NCI-H2107 (cell line): Measurements from ENCODE around the gene ZNF598.

ENCODE experiments used
- DNase-seq: peaks from one replicate; lab custom pipeline; 2025; lab: John Stamatoyannopoulos, UW

ZNF598 gene

DNA sequence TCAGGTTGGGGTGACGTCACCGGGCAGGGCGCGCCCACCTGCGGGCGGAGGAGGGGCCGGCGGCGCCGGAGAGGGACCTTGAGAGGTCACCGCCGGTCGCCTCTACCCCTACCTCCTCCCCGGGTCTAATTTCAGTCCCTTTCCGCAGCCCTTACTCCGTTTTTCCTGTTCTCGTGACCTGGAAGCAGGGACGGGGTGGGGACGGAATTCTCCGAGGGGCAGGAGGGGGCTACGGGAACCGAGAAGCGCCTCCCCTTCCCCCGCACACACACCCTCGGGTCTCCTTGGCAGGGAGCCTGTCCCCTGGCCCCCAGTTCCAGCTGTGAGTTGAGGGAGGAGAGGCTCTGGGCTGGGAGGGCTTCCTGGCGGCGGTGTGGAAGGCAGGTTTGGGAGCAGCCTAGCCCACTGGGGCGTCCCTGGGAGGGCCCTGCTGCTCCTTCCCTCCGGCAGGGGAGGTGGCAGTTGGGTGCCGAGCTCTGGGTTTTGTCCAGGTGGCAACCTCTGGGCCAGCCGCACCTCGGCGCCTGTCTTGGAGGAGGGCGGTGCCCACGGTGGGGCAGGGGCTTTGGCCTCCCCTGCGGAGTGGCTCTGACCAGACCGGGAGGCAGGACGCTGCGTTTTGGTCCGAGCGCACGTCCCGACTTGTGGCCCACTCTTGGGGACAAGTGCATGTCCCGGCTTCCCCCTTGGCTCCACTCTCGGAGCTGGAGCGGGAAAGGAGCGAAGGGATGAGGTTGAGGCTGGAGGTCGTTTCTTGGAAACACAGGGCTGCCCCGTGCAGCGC is 19.1 kb downstream of the ZNF598 start:
- DNase-seq: no peak

GRCh38 chr16:1990101-1990350 is 19.6 kb downstream of the ZNF598 start:
- DNase-seq: no peak

DNA sequence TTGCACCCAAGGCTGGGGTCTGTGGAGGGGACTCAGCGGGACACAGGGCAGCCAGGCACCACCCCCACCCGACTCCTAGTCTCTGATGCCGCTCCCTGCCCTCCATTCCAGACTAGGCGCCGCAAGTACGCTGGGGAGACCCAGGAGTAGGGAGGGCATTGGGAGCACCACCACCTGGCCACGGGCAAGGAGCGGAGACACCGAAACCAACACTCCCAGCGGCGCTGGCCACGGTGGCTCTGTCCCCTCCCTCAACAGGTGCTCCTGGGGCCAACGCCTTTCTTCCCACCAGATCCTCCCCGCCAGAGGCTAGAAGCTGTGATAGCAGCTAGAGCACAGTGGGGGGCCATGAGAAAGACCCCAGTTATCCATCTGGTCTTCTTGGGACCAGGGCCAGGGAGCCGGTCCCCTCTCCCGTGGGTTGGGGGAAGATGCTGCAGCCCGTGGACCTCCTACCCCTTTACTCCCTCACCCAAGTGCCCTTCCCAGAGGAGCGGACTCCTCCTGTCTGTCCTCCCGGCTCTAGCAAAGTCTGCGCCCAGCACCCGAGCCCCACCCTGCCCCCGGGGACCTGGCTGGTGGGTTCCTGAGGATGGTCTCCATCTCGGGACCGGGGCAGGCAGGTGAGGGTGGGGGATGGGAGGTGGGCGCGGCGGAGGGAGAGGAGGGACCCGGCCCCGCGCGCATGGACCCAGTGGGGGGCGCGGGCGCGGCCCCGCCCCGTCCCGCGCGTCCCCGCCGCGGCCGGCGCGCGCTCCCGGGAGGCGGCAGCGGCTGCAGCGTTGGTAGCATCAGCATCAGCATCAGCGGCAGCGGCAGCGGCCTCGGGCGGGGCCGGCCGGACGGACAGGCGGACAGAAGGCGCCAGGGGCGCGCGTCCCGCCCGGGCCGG is 20.2 kb downstream of the ZNF598 start, which contains the start of gene SYNGR3:
Gene SYNGR3, plus strand, starts transcription at position 762 of the 892 bp plus-strand sequence. CDS start 133 bp downstream, outside the sequence.
- no peak for DNase-seq

DNA sequence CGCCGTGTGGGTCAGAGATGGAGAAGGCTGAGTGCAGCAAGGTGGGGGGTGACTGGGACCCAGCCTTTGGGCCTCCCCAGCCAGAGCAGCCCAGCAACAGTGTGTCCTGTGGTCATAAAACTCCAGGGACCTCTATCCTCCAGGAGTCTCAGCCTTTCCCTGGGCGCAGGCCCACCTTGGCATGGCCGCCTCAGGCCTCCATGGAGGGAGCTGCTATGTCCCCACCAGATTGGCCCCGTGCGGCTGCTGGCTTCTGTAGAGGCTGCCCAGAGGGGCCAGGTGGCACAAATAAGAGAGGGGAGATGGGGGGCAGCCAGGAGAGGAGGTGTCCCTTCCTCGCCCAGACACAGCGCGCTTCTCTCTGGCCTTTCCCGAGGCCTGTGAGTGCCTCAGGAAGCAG is 22.4 kb downstream of the ZNF598 start:
- DNase-seq: no peak

- no peak for DNase-seq
Observed at GRCh38 chr16:1985466-1986150, 24.0 kb downstream of the ZNF598 start.

- DNase-seq: no peak
Observed at GRCh38 chr16:1984347-1985225, 25.0 kb downstream of the ZNF598 start.

DNA sequence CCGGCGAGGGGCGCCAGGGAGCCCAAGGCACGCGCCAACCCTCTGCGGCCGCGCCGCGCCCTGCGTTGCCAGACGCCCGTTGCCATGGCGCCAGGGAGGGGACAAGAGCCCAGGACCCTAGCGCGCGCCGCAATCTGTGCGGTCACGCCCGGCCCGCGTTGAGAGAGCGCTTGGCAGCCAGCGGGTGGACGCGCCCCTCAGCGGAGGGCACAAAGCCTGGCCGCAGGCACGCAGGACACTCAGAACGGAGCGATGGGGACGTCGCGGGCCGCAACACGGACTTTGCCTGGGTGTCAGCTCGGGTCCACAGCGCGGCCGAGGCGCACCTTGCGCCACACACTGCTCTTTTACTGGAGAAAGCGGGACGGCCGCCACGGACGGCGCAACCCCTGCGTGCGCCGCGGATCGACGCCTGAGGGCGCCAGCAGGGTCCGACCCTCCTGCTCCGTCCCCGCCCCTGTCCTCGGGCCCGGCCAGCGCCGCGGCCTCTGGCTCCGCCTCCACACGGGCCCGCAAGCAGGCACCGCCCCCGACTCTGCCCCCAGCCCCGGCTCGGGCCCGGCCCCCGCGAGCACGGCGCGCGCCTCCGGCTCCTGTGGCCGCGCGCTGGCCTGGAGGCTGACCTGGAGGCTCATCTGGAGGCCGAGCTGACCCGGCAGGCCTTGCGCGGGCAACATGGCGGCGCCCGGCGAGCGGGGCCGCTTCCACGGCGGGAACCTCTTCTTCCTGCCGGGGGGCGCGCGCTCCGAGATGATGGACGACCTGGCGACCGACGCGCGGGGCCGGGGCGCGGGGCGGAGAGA is 25.9 kb downstream of the ZNF598 start, which contains the start of gene GFER:
Gene GFER, plus strand, starts transcription at position 650 of the 803 bp plus-strand sequence. Its CDS starts 26 bp downstream, at position 676.
- DNase-seq: peak; percentile 41

DNA sequence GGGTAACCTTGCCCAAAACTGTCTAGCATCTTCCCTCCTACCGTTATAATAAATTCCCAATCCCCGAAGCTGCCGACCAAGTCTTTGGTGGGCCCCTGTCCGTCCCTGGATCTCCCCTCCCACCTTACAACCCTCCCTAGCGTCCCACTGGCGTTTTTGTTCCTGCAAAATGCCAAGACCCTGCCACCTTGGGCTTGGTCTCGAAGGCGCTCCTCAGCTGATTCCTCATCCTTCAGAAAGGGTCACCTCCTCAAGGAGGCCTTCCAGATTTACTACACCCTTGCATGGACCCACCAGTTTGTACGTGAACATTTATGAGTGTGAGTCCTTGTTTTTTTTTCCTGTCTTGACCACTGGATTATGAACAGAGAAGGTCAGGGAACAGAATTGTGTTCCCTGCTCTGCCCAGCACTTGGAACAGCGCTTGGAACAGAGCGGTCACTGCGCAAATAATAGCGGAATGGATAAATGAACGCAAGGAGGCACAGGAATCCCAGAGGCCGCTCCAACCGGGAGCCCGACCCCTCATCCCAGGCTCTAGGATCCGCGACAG is 26.6 kb downstream of the ZNF598 start:
- DNase-seq: no peak

- DNase-seq: no peak
Observed at GRCh38 chr16:1982013-1982433, 27.6 kb downstream of the ZNF598 start.

GRCh38 chr16:1981398-1981836 is 28.2 kb downstream of the ZNF598 start, which contains the start of gene NOXO1:
Gene NOXO1 (minus strand): TSS chr16:1981469. CDS start chr16:1981179, 290 bp downstream.
- no peak for DNase-seq

DNA sequence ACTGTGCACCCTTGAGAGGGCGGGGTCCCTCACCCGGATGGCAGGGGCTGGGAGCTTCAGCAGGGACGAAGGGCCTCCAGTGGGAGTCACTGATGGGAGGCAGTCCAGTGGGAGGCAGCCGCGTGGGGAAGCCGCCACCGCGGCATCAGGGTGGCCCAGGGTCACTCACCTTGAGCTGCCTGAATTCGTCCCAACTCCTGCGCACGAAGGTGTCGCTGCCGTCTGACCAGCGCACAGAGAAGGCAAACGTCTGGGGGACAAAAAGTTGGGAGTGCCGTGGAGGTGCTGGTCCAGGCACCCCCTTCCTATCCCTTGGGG is 28.9 kb downstream of the ZNF598 start:
- no peak for DNase-seq

- DNase-seq: no peak
Observed at GRCh38 chr16:1980030-1980769, 29.4 kb downstream of the ZNF598 start.

DNA sequence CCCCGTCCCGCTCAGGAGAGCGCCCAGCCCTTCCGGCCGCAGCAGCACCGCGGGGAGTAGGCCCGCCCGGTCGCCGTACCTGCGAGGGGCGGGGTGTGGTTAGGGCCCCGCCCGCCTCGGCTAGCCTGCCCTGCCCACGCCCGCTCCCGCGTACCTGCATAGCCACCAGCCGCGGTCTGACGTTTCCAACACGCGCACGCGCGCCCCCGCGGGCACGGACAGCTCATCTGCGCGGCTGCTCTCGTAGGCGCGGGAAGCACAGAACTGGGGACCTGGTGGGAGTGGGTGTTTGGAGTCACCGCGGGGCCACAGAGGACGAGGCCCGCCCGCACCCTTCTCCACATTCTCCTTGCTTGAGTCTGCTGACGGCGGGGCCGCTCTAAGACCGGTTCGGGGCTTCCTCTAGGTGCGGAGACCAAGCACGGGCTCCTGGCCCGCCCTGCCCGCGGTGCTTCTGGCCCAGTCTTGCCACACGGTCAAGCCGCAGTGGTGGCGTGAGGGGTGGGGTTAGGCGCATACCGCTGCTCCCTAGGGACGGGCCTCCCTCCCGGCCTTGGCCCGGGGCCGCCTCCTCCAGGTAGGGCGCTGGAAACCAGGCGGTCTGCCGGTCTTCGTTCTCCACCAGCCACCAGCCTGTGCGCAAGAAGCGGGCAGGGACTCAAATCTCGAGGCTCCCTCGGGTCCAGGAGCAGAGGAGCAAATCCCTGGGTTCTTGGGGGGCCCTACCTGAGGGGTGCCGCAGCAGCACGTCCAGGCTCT is 30.2 kb downstream of the ZNF598 start:
- DNase-seq: no peak

- DNase-seq: no peak
Observed at GRCh38 chr16:1978476-1979120, 31.0 kb downstream of the ZNF598 start.

GRCh38 chr16:1977875-1978268 is 31.7 kb downstream of the ZNF598 start:
- no peak for DNase-seq

DNA sequence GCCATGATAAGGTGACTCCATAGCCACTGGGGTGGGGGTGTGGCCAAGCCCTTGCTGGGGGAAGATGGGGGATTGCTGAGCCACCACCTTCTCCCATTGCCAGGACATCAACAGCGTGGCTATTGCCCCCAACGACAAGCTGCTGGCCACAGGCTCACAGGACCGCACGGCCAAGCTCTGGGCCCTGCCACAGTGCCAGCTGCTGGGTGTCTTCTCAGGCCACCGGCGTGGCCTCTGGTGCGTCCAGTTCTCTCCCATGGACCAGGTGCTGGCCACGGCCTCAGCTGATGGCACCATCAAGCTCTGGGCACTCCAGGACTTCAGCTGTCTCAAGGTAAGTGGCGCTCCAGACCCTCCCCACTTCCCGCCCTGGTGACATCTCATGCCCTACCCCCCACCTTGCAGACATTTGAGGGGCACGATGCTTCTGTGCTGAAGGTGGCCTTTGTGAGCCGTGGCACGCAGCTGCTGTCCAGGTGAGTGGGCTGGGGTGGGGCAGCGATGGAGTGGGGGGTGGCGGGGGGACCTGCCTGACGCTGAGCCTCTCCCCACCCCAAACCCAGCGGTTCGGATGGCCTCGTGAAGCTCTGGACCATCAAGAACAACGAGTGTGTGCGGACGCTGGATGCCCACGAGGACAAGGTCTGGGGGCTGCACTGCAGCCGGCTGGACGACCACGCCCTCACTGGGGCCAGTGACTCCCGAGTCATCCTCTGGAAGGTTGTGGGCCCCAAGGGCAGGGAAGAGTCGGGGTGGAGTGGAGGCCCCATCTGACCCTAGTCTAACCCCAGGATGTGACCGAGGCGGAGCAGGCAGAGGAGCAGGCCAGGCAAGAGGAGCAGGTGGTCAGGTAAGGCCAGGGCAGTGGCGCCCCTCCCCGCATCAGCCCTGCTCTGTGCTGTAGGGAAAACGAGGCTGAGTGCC is 32.4 kb downstream of the ZNF598 start:
- no peak for DNase-seq

DNA sequence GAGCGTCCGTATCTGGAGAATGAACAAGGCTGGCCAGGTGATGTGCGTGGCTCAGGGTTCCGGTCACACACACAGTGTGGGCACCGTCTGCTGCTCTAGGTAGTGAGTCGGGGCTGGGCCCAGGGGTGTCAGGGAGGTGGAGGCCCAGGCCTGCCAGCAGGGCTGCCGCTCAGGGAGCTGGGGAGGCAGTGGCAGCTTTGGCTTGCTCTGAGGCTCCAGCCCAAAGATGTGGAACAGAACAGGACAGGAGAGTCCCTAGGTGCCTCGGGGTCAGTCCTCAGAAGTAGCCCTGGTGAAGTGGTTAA is 33.5 kb downstream of the ZNF598 start:
- no peak for DNase-seq
